GM18511 (cell line): ENCODE measurements around the gene NT5DC2.

ENCODE experiments used
- ATAC-seq: cut with Tn5 transposase; IDR thresholded peaks from one replicate; pipeline ENCODE4 v1.9.1; 2021; ENCODE audit warnings: mild to moderate bottlenecking, moderate library complexity; ENCODE audit not compliant: unreplicated experiment

The NT5DC2 gene

GRCh38 chr3:52512727-52513126 is 20.9 kb downstream of the NT5DC2 start:
- no peak for ATAC-seq

- ATAC-seq = no peak
Measured at GRCh38 chr3:52512105-52512504, 21.6 kb downstream of the NT5DC2 start.

GRCh38 chr3:52511509-52511908 is 22.1 kb downstream of the NT5DC2 start:
- ATAC-seq = no peak

- no peak for ATAC-seq
Measured at GRCh38 chr3:52509753-52510328, 23.8 kb downstream of the NT5DC2 start.

- no peak for ATAC-seq
Measured at GRCh38 chr3:52507359-52507758, 26.3 kb downstream of the NT5DC2 start.

GRCh38 chr3:52506266-52506966 is 27.2 kb downstream of the NT5DC2 start:
- ATAC-seq = no peak

- no peak for ATAC-seq
Measured at GRCh38 chr3:52504977-52505376, 28.7 kb downstream of the NT5DC2 start.

GRCh38 chr3:52503788-52504424 is 29.8 kb downstream of the NT5DC2 start:
- no peak for ATAC-seq

- no peak for ATAC-seq
Measured at GRCh38 chr3:52502808-52503350, 30.8 kb downstream of the NT5DC2 start.

- no peak for ATAC-seq
Measured at GRCh38 chr3:52502001-52502400, 31.7 kb downstream of the NT5DC2 start.

- no peak for ATAC-seq
Measured at GRCh38 chr3:52501046-52501445, 32.6 kb downstream of the NT5DC2 start.

- ATAC-seq = no peak
Measured at GRCh38 chr3:52498137-52499054, 35.3 kb downstream of the NT5DC2 start.

- no peak for ATAC-seq
Measured at GRCh38 chr3:52495777-52496602, 37.7 kb downstream of the NT5DC2 start.

GRCh38 chr3:52494886-52495495 is 38.7 kb downstream of the NT5DC2 start, which contains the start of gene STAB1:
Gene STAB1, plus strand, starts transcription at chr3:52495338. Its CDS starts 76 bp downstream, at chr3:52495414.
- no peak for ATAC-seq

- no peak for ATAC-seq
Measured at GRCh38 chr3:52494445-52494844, 39.2 kb downstream of the NT5DC2 start.

- ATAC-seq = no peak
Measured at GRCh38 chr3:52493232-52494017, 40.2 kb downstream of the NT5DC2 start.

- no peak for ATAC-seq
Measured at GRCh38 chr3:52492059-52492458, 41.6 kb downstream of the NT5DC2 start.

- no peak for ATAC-seq
Measured at GRCh38 chr3:52490939-52491526, 42.6 kb downstream of the NT5DC2 start.
